ENCODE measurements around the gene GPR137B. TPM values are rescaled to one million over a fixed set of nuclear protein-coding genes. Genes with fewer than 3 reads are reported as not detected.

The GPR137B gene, protein sequence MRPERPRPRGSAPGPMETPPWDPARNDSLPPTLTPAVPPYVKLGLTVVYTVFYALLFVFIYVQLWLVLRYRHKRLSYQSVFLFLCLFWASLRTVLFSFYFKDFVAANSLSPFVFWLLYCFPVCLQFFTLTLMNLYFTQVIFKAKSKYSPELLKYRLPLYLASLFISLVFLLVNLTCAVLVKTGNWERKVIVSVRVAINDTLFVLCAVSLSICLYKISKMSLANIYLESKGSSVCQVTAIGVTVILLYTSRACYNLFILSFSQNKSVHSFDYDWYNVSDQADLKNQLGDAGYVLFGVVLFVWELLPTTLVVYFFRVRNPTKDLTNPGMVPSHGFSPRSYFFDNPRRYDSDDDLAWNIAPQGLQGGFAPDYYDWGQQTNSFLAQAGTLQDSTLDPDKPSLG
- 4.1 and 5.8 TPM in 2 replicates for total RNA-seq
- polyA plus RNA-seq (2012), result 14.4 TPM

DNA sequence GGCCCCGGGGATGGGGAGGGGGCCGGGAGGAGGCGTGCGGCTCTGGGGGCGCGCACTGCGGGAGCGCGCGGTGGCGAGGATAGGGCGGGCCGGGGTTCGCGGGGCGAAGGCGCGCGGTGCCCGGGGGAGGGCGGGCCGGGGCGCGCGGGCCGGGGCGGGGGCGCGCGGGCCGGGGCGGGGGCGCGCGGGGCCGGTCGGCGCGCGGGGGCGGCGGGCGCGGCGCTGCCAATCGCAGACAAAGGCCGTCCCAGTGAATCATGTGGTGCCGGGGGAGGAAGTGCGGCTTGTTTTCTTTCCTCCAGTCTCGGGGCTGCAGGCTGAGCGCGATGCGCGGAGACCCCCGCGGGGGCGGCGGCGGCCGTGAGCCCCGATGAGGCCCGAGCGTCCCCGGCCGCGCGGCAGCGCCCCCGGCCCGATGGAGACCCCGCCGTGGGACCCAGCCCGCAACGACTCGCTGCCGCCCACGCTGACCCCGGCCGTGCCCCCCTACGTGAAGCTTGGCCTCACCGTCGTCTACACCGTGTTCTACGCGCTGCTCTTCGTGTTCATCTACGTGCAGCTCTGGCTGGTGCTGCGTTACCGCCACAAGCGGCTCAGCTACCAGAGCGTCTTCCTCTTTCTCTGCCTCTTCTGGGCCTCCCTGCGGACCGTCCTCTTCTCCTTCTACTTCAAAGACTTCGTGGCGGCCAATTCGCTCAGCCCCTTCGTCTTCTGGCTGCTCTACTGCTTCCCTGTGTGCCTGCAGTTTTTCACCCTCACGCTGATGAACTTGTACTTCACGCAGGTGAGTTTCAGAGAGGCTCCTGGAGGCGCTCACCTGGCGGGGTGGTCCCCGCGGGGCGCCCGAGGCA lies at the start of gene GPR137B:
Gene GPR137B, plus strand, starts transcription at position 287 of the 851 bp plus-strand sequence. Its CDS starts 84 bp downstream, at position 371.
- DNase-seq (ENCODE audit: low read depth), result peak; percentile 24

GRCh38 chr1:236092899-236093298 lies 49.4 kb upstream of the GPR137B start:
- DNase-seq (ENCODE audit: low read depth), result no peak

- no peak for DNase-seq (ENCODE audit: low read depth)
Measured at GRCh38 chr1:236095705-236096520, 46.4 kb upstream of the GPR137B start.

DNA sequence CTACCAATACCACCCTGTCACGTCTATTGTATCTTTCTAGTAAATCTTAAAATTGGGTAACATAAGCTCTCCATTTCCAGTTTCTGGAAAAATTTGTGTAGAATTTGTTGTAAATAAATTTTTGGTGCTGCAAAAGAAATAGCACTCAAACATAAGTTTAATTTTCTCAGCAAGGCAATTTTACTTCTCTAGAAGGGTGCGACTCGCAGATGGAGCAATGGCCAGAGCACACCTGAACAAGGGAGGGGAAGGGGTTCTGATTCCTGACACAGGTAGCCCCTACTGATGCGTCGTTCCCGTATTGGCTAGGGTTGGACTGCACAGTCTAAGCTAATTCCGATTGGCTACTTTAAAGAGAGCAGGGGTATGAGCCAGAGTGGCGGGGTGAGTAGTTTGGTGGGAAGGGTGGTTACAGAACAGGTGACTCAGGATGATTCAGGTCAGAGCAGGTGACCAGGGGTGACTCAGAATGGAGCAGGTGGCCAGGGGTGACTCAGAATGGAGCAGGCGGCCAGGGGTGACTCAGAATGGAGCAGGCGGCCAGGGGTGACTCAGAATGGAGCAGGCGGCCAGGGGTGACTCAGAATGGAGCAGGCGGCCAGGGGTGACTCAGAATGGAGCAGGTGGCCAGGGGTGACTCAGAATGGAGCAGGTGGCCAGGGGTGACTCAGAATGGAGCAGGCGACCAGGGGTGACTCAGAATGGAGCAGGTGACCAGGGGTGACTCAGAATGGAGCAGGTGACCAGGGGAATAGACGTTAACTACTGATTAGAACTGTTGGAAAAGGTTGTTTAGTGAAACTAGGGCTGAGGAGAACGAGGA lies 45.5 kb upstream of the GPR137B start:
- peak; percentile 55 for DNase-seq (ENCODE audit: low read depth)

GRCh38 chr1:236098267-236098666 lies 44.1 kb upstream of the GPR137B start:
- DNase-seq (ENCODE audit: low read depth), result no peak

DNA sequence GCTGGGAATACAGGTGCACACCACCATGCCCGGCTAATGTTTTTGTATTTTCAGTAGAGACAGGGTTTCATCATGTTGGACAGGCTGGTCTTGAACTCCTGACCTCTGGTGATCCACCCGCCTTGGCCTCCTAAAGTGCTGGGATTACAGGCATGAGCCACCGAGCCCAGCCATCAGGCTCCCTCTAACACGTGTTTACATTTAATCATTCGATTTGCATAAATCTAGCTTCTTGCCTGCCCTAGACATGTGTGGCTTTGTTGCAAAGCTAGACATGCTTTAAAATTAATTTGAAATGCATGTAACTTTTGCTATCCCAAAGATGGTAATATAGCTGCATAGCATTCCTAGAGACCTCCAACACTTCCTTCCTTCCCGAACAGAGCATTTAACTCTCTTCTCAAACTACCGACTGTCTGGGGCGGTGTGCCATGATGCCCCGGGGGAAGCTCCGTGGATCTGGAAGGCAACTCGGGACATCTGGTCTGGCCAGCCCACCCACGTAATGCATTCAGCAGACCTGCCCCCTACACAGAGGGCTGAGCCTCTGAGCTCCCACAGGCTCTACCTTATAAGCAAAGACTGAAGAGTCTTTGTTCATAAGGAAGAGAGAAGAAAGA lies 42.9 kb upstream of the GPR137B start:
- no peak for DNase-seq (ENCODE audit: low read depth)

- DNase-seq (ENCODE audit: low read depth), result no peak
Measured at GRCh38 chr1:236100799-236101198, 41.5 kb upstream of the GPR137B start.

GRCh38 chr1:236101233-236102200 lies 40.8 kb upstream of the GPR137B start:
- no peak for DNase-seq (ENCODE audit: low read depth)

GRCh38 chr1:236102611-236103010 lies 39.7 kb upstream of the GPR137B start:
- no peak for DNase-seq (ENCODE audit: low read depth)

DNA sequence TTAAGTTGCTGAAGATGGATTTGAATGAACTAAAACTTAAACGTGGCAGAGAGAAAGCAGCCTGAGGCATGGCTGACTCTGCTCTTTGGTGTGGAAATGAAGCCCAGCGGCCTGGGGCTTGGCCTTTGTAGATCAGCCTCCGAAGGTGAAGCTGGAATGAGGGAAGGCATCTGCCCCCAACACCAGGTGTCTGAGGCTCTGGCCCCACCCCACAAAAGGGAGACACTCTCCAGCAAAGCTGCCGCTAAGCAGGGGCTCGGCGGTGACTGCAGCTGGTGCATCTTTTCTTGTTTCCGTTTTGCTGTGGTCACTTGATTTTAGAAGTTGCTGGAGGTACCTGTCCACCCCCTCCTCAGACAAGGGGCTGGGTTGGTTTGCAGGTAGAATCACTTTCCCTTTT lies 39.3 kb upstream of the GPR137B start:
- DNase-seq (ENCODE audit: low read depth), result no peak

GRCh38 chr1:236103646-236104218 lies 38.6 kb upstream of the GPR137B start:
- peak; percentile 68 for DNase-seq (ENCODE audit: low read depth)

- no peak for DNase-seq (ENCODE audit: low read depth)
Measured at GRCh38 chr1:236107121-236107907, 35.0 kb upstream of the GPR137B start.

DNA sequence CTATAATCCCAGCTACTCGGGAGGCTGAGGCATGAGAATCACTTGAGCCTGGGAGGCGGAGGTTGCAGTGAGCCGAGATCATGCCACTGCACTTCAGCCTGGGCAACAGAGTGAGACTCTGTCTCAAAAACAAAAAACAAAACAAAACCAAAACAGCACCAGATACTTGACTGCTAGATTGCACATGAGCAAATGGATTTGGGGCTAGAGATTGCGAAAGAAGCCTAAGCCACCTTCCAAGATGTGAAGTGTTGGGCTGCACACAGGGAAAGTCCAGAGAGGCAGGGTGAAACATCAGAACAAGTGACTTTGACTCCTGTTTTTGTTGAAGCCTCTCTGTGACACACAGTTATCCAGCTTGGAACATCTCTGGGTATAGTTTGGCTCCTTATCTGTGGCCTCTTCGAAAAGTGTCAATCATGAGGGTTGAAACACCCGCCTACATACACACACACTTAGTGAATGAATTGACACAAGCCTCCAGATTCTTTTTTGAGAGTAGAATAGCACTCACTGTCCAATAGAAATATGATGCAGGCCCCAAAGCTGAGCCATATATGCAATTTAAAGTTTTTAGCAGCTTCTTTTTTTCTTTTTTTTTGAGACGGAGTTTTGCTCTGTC lies 34.2 kb upstream of the GPR137B start:
- no peak for DNase-seq (ENCODE audit: low read depth)

GRCh38 chr1:236110137-236110536 lies 32.2 kb upstream of the GPR137B start:
- no peak for DNase-seq (ENCODE audit: low read depth)

DNA sequence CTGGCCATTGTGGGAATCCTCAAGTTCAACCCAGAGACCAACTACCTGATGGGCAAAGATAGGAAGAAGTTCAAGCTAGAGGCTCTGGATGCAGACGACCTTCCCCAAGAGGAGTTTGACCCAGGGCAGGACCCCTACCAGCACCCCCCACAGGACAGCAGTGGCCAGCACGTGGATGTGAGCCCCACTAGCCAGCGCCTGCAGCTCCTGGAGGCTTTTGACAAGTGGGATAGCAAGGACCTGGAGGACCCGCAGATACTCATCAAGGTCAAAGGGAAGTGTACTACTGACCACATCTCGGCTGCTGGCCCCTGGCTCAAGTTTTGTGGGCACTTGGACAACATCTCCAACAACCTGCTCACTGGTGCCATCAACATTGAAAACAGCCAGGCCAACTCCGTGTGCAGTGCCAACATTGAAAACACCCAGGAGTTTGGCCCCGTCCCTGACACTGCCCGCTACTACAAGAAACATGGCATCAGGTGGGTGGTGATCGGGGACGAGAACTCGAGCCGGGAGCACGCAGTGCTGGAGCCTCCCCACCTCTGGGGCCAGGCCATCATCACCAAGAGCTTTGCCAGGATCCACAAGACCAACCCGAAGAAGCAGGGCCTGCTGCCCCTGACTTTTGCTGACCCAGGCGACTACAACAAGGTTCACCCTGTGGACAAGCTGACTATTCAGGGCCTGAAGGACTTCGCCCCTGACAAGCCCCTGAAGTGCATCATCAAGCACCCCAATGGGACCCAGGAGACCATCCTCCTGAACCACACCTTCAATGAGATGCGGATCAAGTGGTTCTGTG lies 30.6 kb upstream of the GPR137B start:
- no peak for DNase-seq (ENCODE audit: low read depth)

GRCh38 chr1:236112332-236112627 lies 30.1 kb upstream of the GPR137B start:
- DNase-seq (ENCODE audit: low read depth), result no peak

Measured in myocyte (in vitro differentiated cells).